ENCODE data around the gene MTA3.

Gene MTA3

GRCh38 chr2:42755191-42755880 lies 186.9 kb downstream of the MTA3 start:
- in situ Hi-C loops (cut with HindIII; ENCODE audit: low sequenced_read_pairs), result no loop called here

- in situ Hi-C loops (cut with HindIII; ENCODE audit: low sequenced_read_pairs), result no loop called here
Observed at GRCh38 chr2:42756150-42756775, 187.8 kb downstream of the MTA3 start.

DNA sequence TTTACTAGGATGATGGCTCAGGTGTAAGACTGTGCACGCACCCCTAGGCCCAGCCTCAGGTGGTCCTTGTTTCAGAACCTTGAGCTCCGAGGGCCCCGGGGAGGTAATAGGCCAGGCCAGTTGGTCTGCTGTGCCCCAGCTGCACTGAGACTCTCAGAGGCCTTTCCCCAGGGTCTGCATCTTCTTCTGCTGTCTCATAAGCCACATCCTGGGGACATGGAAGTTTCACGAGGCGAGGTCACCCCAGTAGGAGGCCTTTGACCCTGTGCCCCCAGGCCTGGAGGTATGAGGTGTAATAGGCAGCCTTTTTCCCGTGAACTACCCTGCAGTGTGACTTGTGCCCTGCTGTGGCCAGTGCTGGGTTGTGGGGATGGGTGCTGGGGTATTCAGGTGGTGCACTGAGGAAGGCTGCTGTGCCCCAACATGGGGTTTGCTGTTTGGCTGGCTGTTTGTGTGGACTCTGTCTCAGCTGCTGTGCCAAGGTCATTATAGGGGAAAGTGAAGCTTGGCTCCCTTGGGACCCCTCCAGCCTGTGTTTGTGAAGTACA lies 188.6 kb downstream of the MTA3 start:
- in situ Hi-C loops (cut with HindIII; ENCODE audit: low sequenced_read_pairs), result no loop called here

DNA sequence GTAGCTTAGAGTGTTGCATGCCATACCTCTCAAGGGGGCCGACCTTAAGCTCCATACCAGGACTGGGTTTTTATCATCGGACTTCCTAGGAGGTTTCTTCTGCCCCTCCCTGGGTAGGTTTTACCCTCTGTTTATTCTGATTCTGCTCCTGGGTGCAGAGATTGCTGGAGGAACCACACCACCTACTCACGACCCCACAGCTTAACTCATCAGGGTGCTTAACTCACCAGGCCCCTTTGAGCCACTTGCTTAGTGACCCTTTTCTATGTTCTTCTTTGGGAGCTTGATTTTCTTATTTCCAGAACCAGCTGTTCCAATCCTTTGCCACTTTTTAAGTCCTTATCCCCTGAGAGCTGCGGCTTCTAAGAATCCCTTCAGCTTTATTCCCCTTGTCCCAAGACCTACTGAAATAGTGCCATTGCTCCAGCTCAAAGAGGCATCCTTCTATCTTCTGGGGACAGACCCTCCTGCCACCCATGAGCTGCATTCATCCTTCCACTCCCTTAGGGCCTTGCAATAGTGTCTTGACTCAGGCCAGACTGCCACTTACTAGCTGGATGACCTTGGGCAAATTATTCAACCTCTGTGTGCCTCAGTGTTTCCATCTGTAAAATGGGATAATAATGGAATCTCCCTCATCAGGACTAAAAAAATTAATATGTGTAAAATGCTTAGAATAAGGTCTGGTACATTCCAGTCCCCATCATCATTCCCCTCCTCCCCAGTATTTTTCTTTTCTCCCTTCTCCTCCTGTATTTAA lies 189.7 kb downstream of the MTA3 start:
- in situ Hi-C loops (cut with HindIII; ENCODE audit: low sequenced_read_pairs), result no loop called here

GRCh38 chr2:42758751-42759150 lies 190.3 kb downstream of the MTA3 start:
- in situ Hi-C loops (cut with HindIII; ENCODE audit: low sequenced_read_pairs), result no loop called here

DNA sequence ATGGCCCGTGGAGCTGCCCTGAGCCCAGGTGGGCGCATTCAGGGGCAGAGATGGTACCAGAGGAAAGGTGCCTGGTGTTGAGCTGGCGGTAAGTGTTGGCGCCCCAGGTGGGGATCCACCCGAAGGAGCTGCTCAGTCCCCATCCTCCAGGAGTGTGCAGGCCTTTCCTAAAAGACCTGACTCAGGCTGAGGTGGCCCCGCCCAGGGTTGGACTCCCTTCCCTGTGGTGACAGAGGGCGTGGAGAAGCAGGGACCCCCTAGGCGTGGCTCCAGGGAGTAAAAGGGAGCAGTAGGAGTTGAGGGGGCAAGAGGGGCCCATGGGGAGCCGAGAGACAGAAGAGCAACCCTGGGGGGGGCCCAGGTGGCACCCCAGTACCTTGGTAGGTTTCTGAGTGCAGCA lies 193.1 kb downstream of the MTA3 start:
- in situ Hi-C loops (cut with HindIII; ENCODE audit: low sequenced_read_pairs), result no loop called here

DNA sequence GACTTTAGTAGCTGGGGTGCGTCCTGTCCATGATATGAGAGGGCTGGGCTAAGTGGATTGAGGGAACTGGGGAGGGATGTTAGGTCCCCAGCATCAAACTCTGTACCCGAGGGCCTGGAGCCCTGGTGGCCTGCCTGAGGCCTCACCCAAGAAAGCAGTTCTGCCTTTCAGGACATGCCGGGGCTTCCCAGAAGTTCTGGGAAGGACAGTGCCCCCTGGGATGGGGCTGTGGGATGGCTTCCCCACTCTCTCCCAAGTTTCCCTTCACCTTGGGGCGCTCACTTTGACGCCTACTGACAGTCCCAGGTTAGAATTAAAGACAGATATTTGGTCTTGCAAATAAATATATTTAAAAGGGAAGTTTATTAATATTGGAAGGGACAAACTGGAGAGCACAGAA lies 193.7 kb downstream of the MTA3 start:
- in situ Hi-C loops (cut with HindIII; ENCODE audit: low sequenced_read_pairs), result no loop called here

GRCh38 chr2:42762823-42763804 lies 194.7 kb downstream of the MTA3 start:
- in situ Hi-C loops (cut with HindIII; ENCODE audit: low sequenced_read_pairs), result no loop called here

DNA sequence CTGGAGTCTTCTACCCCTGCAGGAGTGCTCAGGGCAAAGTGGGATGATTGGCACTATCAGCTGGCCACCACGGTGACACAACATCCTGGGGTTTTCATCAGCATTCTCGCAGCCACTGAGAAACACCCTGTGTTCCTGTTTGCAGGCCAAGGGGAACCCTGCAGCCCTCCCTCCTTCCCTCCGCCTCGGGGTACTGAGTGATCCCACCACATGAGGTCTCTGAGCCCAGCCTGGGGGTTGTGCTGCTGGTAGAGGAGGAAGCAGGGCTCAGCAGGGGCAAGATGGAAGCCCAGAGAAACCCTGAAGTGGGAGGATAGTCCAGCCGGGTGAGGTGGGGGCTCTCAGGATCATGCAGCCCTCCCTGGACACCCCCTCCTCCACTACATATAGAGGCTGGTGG lies 195.7 kb downstream of the MTA3 start, which contains the start of gene OXER1:
OXER1 (minus strand) TSS at position 40 of the 400 bp plus-strand sequence. CDS start 73 bp downstream, outside the sequence.
- in situ Hi-C loops (cut with HindIII; ENCODE audit: low sequenced_read_pairs), result no loop called here

GRCh38 chr2:42764901-42765300 lies 196.5 kb downstream of the MTA3 start:
- in situ Hi-C loops (cut with HindIII; ENCODE audit: low sequenced_read_pairs), result no loop called here

- in situ Hi-C loops (cut with HindIII; ENCODE audit: low sequenced_read_pairs), result no loop called here
Observed at GRCh38 chr2:42765686-42766085, 197.3 kb downstream of the MTA3 start.

GRCh38 chr2:42767080-42767898 lies 198.9 kb downstream of the MTA3 start:
- in situ Hi-C loops (cut with HindIII; ENCODE audit: low sequenced_read_pairs), result no loop called here

GRCh38 chr2:42767899-42768705 lies 199.7 kb downstream of the MTA3 start:
- in situ Hi-C loops (cut with HindIII; ENCODE audit: low sequenced_read_pairs), result no loop called here

DNA sequence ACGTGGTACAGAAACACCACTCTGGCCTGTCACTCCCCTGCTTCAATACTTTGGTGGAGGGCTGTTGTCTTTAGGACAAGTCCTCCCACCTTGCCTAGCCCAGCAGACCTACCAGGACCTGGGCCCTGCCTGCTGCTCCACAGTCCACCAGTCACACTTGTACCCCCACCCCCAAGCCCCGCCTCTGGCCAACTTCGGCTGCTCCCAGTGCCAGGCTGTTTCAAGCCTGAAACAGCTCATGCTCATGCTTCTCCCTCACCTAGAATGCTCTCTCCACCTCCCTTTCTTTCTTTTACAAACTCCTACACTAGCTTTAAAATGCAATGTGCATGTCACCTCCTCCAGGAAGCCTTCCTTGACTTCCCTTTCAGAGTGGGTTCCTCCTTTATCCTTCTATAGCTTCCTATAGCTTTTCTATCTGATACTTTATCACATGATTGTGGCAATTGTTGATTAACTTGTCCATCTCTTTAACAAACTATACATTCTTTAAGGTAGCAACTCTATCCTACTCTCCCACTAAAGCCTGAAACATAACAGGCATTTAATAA lies 200.3 kb downstream of the MTA3 start:
- in situ Hi-C loops (cut with HindIII; ENCODE audit: low sequenced_read_pairs), result no loop called here

GRCh38 chr2:42769583-42770287 lies 201.3 kb downstream of the MTA3 start:
- in situ Hi-C loops (cut with HindIII; ENCODE audit: low sequenced_read_pairs), result no loop called here

DNA sequence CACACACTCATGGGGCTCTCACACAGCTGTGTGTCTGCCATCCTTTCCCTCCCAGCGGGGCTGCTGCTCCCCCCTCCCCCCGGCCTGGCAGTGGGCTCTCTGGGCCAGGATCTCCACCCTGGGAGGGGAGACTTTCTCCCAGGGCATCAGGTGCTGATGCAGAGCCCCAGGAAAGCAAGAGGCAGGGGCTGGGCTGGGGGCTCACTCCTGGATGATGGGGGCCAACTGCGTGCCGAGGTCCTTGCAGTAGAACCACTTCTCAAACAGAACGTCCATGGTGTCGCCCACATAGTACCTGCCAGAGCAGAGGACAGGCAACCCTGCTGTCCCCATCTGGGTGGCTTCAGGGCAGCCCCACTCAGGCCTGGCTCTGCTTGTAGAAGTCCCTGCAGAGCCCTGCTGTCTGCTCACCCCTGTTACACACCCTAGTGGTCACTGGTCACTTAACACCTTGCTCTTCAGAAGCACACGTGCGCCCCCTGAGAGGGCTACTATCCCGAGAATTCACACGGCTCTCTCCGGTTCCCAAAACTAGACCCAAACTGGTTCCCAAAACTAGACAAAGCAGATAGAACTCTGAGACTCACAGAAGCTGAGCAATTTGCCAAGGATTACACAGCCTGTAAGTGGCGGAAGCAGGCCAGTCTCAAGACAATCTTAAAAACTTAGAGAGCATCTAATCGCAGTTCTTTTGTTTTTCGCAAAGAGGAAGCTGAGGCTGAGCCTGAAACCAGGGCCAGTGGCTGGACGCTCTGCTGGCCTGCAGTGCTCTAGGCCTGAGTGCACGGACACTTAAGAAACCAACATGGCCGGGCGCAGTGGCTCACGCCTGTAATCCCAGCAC lies 202.1 kb downstream of the MTA3 start:
- in situ Hi-C loops (cut with HindIII; ENCODE audit: low sequenced_read_pairs), result no loop called here
